Activated T-cell treated with anti-CD3 and anti-CD28 coated beads, Interleukin-2, amount 50 U/mL, for 72 hours (primary cell): ENCODE measurements around the gene E2F1. TPM values are rescaled to one million over a fixed set of nuclear protein-coding genes. Genes with fewer than 3 reads are reported as not detected.
"Not testable (repeated sequence)": the region's sequence is repeated elsewhere in the genome, so short reads cannot be mapped to it uniquely, and the experiment has no call there.

Source experiments
- ATAC-seq, 2 donors: fragments of 150-1000 bp; cut with Tn5 transposase; replicated peaks in 1 of 2; 2 replicates each; pipeline ENCODE4 v1.10.0; 2021; ENCODE audit warnings: moderate library complexity in 2 of 2, mild to moderate bottlenecking in 1 of 2
- DNase-seq, 2 donors: peaks; one replicate each; pipeline ENCODE4 v3.0.0; 2021 to 2022; ENCODE audit warnings: mixed read lengths in 1 of 2
- H3K27ac Mint-ChIP-seq: one replicate; pipeline ENCODE4 v1.8.0; 2022; ENCODE audit warnings: mild to moderate bottlenecking, moderate library complexity, mixed read lengths
- H3K27me3 Mint-ChIP-seq: one replicate; pipeline ENCODE4 v1.8.0; 2022; ENCODE audit warnings: low read depth, mixed read lengths
- H3K36me3 Mint-ChIP-seq, 2 donors: one replicate each; pipeline ENCODE4 v1.8.0; 2022; ENCODE audit warnings: mixed read lengths in 2 of 2, mild to moderate bottlenecking in 1 of 2; ENCODE audit not compliant: insufficient read depth in 2 of 2
- H3K4me1 Mint-ChIP-seq: one replicate; pipeline ENCODE4 v1.8.0; 2022; ENCODE audit warnings: low read depth, mixed read lengths
- H3K4me3 Mint-ChIP-seq, 2 donors: one replicate each; pipeline ENCODE4 v1.8.0; 2022; ENCODE audit warnings: mild to moderate bottlenecking in 2 of 2, mixed read lengths in 2 of 2, moderate library complexity in 2 of 2
- H3K9me3 Mint-ChIP-seq, 2 donors: one replicate each; pipeline ENCODE4 v1.8.0; 2022; ENCODE audit warnings: mixed read lengths in 2 of 2
- total RNA-seq, 2 donors: library from RNA; stranded (reverse); gene quantifications; one replicate each; pipeline ENCODE4 v1.2.3, GENCODE V29; 2022

The E2F1 gene
- total RNA-seq, 2 donors from 2014 or later, result 64.5 to 81.5 TPM

GRCh38 chr20:33703498-33704137 lies 17.4 kb upstream of the E2F1 start:
- no peaks in the 10 kb centered on the region for H3K9me3 Mint-ChIP-seq
- ATAC-seq, result no peak
- no peak for DNase-seq
- H3K27me3 Mint-ChIP-seq, result no peaks in the 10 kb centered on the region
- no peak overlapping the region for H3K4me3 Mint-ChIP-seq
- no peaks in the 10 kb centered on the region for H3K4me1 Mint-ChIP-seq
- peaks cover 0 to 5% of the 10 kb centered on the region in 2 donors for H3K36me3 Mint-ChIP-seq
- H3K27ac Mint-ChIP-seq, result no peak overlapping the region

- Mint-ChIP-seq H3K36me3 (peaks cover 0 to 5% of the 10 kb centered on the region in 2 donors), H3K4me1 (no peaks in the 10 kb centered on the region), H3K9me3 (no peaks in the 10 kb centered on the region), H3K4me3 (no peak overlapping the region), H3K27me3 (no peaks in the 10 kb centered on the region), H3K27ac (no peak overlapping the region)
- ATAC-seq (no peak), DNase-seq (no peak)
These were observed 16.7 kb upstream of the E2F1 start for GRCh38 chr20:33702861-33703260.

- H3K4me1 Mint-ChIP-seq, result no peaks in the 10 kb centered on the region
- no peak overlapping the region for H3K4me3 Mint-ChIP-seq
- no peak for ATAC-seq
- no peaks in the 10 kb centered on the region for H3K9me3 Mint-ChIP-seq
- H3K27ac Mint-ChIP-seq, result no peak overlapping the region
- no peak for DNase-seq
- no peaks in the 10 kb centered on the region for H3K27me3 Mint-ChIP-seq
- peaks cover 0 to 5% of the 10 kb centered on the region in 2 donors for H3K36me3 Mint-ChIP-seq
These were observed 15.7 kb upstream of the E2F1 start for GRCh38 chr20:33701629-33702450.

GRCh38 chr20:33700696-33701441 lies 14.7 kb upstream of the E2F1 start:
- H3K4me1 Mint-ChIP-seq, H3K4me3 Mint-ChIP-seq, DNase-seq, ATAC-seq, H3K36me3 Mint-ChIP-seq, H3K27ac Mint-ChIP-seq, H3K27me3 Mint-ChIP-seq, H3K9me3 Mint-ChIP-seq: not testable (repeated sequence)

- not testable (repeated sequence) for H3K36me3 Mint-ChIP-seq, H3K27me3 Mint-ChIP-seq, ATAC-seq, H3K27ac Mint-ChIP-seq, H3K4me3 Mint-ChIP-seq, H3K9me3 Mint-ChIP-seq, DNase-seq, H3K4me1 Mint-ChIP-seq
These were observed 12.8 kb upstream of the E2F1 start for GRCh38 chr20:33698966-33699365.

GRCh38 chr20:33697129-33697528 lies 10.9 kb upstream of the E2F1 start:
- Mint-ChIP-seq H3K27ac (no peak overlapping the region), H3K4me1 (no peaks in the 10 kb centered on the region), H3K36me3 (peaks cover 0 to 5% of the 10 kb centered on the region in 2 donors), H3K9me3 (no peaks in the 10 kb centered on the region), H3K4me3 (no peak overlapping the region), H3K27me3 (no peaks in the 10 kb centered on the region)
- no peak for ATAC-seq
- no peak for DNase-seq

GRCh38 chr20:33696448-33696847 lies 10.3 kb upstream of the E2F1 start:
- H3K36me3 Mint-ChIP-seq, result peaks cover 0 to 5% of the 10 kb centered on the region in 2 donors
- no peaks in the 10 kb centered on the region for H3K9me3 Mint-ChIP-seq
- no peak for ATAC-seq
- no peak for DNase-seq
- no peak overlapping the region for H3K27ac Mint-ChIP-seq
- no peaks in the 10 kb centered on the region for H3K27me3 Mint-ChIP-seq
- peaks cover 2% of the 10 kb centered on the region for H3K4me1 Mint-ChIP-seq
- H3K4me3 Mint-ChIP-seq, result no peak overlapping the region

GRCh38 chr20:33694639-33695012 lies 8.4 kb upstream of the E2F1 start:
- peaks cover 21% of the 10 kb centered on the region for H3K4me1 Mint-ChIP-seq
- ATAC-seq, result no peak

GRCh38 chr20:33693741-33694638 lies 7.8 kb upstream of the E2F1 start:
- Mint-ChIP-seq H3K9me3 (no peaks in the 10 kb centered on the region), H3K27ac (no peak overlapping the region), H3K27me3 (no peaks in the 10 kb centered on the region), H3K36me3 (no peaks in the 10 kb centered on the region), H3K4me1 (peaks cover 27% of the 10 kb centered on the region), H3K4me3 (no peak overlapping the region)
- DNase-seq (no peak), ATAC-seq (no peak)

More at GRCh38 chr20:33694639-33695012, 8.4 kb upstream of the E2F1 start:
- Mint-ChIP-seq H3K27ac (no peak overlapping the region), H3K27me3 (no peaks in the 10 kb centered on the region), H3K9me3 (no peaks in the 10 kb centered on the region), H3K4me3 (no peak overlapping the region), H3K36me3 (no peaks in the 10 kb centered on the region)
- DNase-seq, result no peak

- no peak overlapping the region for H3K4me3 Mint-ChIP-seq
These were observed 7.1 kb upstream of the E2F1 start for GRCh38 chr20:33693289-33693688.

GRCh38 chr20:33689973-33690372 lies 3.8 kb upstream of the E2F1 start:
- Mint-ChIP-seq H3K27ac (peak overlapping the region; percentile 88), H3K27me3 (no peaks in the 10 kb centered on the region), H3K4me1 (peaks cover 55% of the 10 kb centered on the region), H3K9me3 (no peaks in the 10 kb centered on the region), H3K4me3 (peak overlapping the region; percentile 78 to 83), H3K36me3 (peaks cover 3 to 4% of the 10 kb centered on the region in 2 donors)
- ATAC-seq (peak; percentile 32 to 42), DNase-seq (peak; percentile 68 to 82)

More at GRCh38 chr20:33693289-33693688, 7.1 kb upstream of the E2F1 start:
- Mint-ChIP-seq H3K9me3 (no peaks in the 10 kb centered on the region), H3K4me1 (peaks cover 34% of the 10 kb centered on the region), H3K36me3 (no peaks in the 10 kb centered on the region), H3K27ac (no peak overlapping the region), H3K27me3 (no peaks in the 10 kb centered on the region)
- DNase-seq, result no peak
- ATAC-seq, result no peak

GRCh38 chr20:33689493-33689892 lies 3.3 kb upstream of the E2F1 start:
- H3K27me3 Mint-ChIP-seq, result no peaks in the 10 kb centered on the region
- H3K36me3 Mint-ChIP-seq, result peaks cover 4 to 7% of the 10 kb centered on the region in 2 donors
- H3K27ac Mint-ChIP-seq, result peak overlapping the region; percentile 88
- H3K9me3 Mint-ChIP-seq, result no peaks in the 10 kb centered on the region
- H3K4me1 Mint-ChIP-seq, result peaks cover 60% of the 10 kb centered on the region
- DNase-seq (no peak), ATAC-seq (no peak)
- peak overlapping the region; percentile 78 to 83 for H3K4me3 Mint-ChIP-seq
